SKM-1 (cell line): ENCODE measurements around the gene EGLN2.
"Not testable (repeated sequence)": the region's sequence is repeated elsewhere in the genome, so short reads cannot be mapped to it uniquely, and the experiment has no call there.

Experiments
- DNase-seq: peaks from one replicate; lab custom pipeline; 2025; ENCODE audit not compliant: unreplicated experiment; lab: John Stamatoyannopoulos, UW

EGLN2 gene

GRCh38 chr19:40801426-40802299 is 2.7 kb downstream of the EGLN2 start:
- DNase-seq, result no peak

GRCh38 chr19:40802300-40803169 is 3.5 kb downstream of the EGLN2 start:
- peak; percentile 14 for DNase-seq

- DNase-seq, result no peak
Measured at GRCh38 chr19:40803170-40803856, 4.3 kb downstream of the EGLN2 start.

GRCh38 chr19:40803857-40804782 is 5.1 kb downstream of the EGLN2 start:
- DNase-seq, result peak; percentile 9

- DNase-seq, result no peak
Measured at GRCh38 chr19:40804783-40805242, 5.8 kb downstream of the EGLN2 start.

- no peak for DNase-seq
Measured at GRCh38 chr19:40805258-40805868, 6.4 kb downstream of the EGLN2 start.

GRCh38 chr19:40806423-40807146 is 7.6 kb downstream of the EGLN2 start:
- DNase-seq, result peak; percentile 13

- DNase-seq, result no peak
Measured at GRCh38 chr19:40807147-40808020, 8.4 kb downstream of the EGLN2 start.

- DNase-seq, result no peak
Measured at GRCh38 chr19:40808021-40808325, 9.0 kb downstream of the EGLN2 start.

- no peak for DNase-seq
Measured at GRCh38 chr19:40808497-40808896, 9.5 kb downstream of the EGLN2 start.

GRCh38 chr19:40809358-40810086 is 10.5 kb downstream of the EGLN2 start:
- no peak for DNase-seq

GRCh38 chr19:40810160-40810559 is 11.2 kb downstream of the EGLN2 start:
- no peak for DNase-seq

GRCh38 chr19:40810649-40811408 is 11.8 kb downstream of the EGLN2 start:
- DNase-seq, result not testable (repeated sequence)

- DNase-seq, result no peak
Measured at GRCh38 chr19:40811478-40812341, 12.7 kb downstream of the EGLN2 start.

- not testable (repeated sequence) for DNase-seq
Measured at GRCh38 chr19:40812571-40812970, 13.6 kb downstream of the EGLN2 start.

- no peak for DNase-seq
Measured at GRCh38 chr19:40813182-40813581, 14.2 kb downstream of the EGLN2 start.
